ENCODE results near the gene HMCN2.
"Not testable (repeated sequence)": the region's sequence is repeated elsewhere in the genome, so short reads cannot be mapped to it uniquely, and the experiment has no call there.

HMCN2 gene

GRCh38 chr9:130333041-130333711, 67.6 kb downstream of the HMCN2 start:
- DNase-seq, result no peak

- no peak for DNase-seq
Observed at GRCh38 chr9:130333712-130334062, 68.1 kb downstream of the HMCN2 start.

- no peak for DNase-seq
Observed at GRCh38 chr9:130334915-130335314, 69.4 kb downstream of the HMCN2 start.

- DNase-seq, result no peak
Observed at GRCh38 chr9:130336027-130336610, 70.6 kb downstream of the HMCN2 start.

- DNase-seq, result no peak
Observed at GRCh38 chr9:130336885-130337284, 71.3 kb downstream of the HMCN2 start.

GRCh38 chr9:130337318-130337717, 71.8 kb downstream of the HMCN2 start:
- no peak for DNase-seq

GRCh38 chr9:130337784-130338380, 72.3 kb downstream of the HMCN2 start:
- no peak for DNase-seq

- DNase-seq, result not testable (repeated sequence)
Observed at GRCh38 chr9:130338891-130339290, 73.3 kb downstream of the HMCN2 start.

- no peak for DNase-seq
Observed at GRCh38 chr9:130339306-130339705, 73.7 kb downstream of the HMCN2 start.

- no peak for DNase-seq
Observed at GRCh38 chr9:130340011-130340410, 74.5 kb downstream of the HMCN2 start.

- not testable (repeated sequence) for DNase-seq
Observed at GRCh38 chr9:130340557-130340956, 75.0 kb downstream of the HMCN2 start.

- DNase-seq, result no peak
Observed at GRCh38 chr9:130341128-130341527, 75.6 kb downstream of the HMCN2 start.

GRCh38 chr9:130341839-130342713, 76.5 kb downstream of the HMCN2 start:
- no peak for DNase-seq

- DNase-seq, result no peak
Observed at GRCh38 chr9:130342714-130343085, 77.1 kb downstream of the HMCN2 start.

GRCh38 chr9:130343445-130343918, 77.9 kb downstream of the HMCN2 start:
- no peak for DNase-seq

- DNase-seq, result no peak
Observed at GRCh38 chr9:130344366-130344765, 78.8 kb downstream of the HMCN2 start.

- no peak for DNase-seq
Observed at GRCh38 chr9:130345009-130345896, 79.7 kb downstream of the HMCN2 start.

GRCh38 chr9:130345897-130346385, 80.4 kb downstream of the HMCN2 start:
- no peak for DNase-seq

GRCh38 chr9:130346431-130346830, 80.9 kb downstream of the HMCN2 start:
- no peak for DNase-seq

GRCh38 chr9:130347036-130347435, 81.5 kb downstream of the HMCN2 start:
- no peak for DNase-seq

- no peak for DNase-seq
Observed at GRCh38 chr9:130347931-130348330, 82.4 kb downstream of the HMCN2 start.

- DNase-seq, result no peak
Observed at GRCh38 chr9:130348341-130348740, 82.8 kb downstream of the HMCN2 start.

Data from fibroblast of skin of back (primary cell).